Duodenal mucosa (tissue), 2 donors: ENCODE measurements around the gene PLA2G1B.

Source experiments
- H3K27ac ChIP-seq: one replicate; pipeline ENCODE4 v1.7.0; 2013; ENCODE audit warnings: low read depth, low read length
- H3K27me3 ChIP-seq, 2 donors: one replicate each; pipeline ENCODE4 v1.7.0; 2013; ENCODE audit warnings: low read length in 2 of 2, control low read depth in 1 of 2; ENCODE audit not compliant: insufficient read depth in 2 of 2, control insufficient read depth in 1 of 2
- H3K36me3 ChIP-seq, 2 donors: one replicate each; pipeline ENCODE4 v1.7.0; 2013; ENCODE audit warnings: low read length in 2 of 2, control low read depth in 1 of 2; ENCODE audit not compliant: insufficient read depth in 2 of 2, control insufficient read depth in 1 of 2
- H3K4me1 ChIP-seq, 2 donors: one replicate each; pipeline ENCODE4 v1.7.0; 2013; ENCODE audit warnings: low read length in 2 of 2, control low read depth in 1 of 2; ENCODE audit not compliant: insufficient read depth in 2 of 2, control insufficient read depth in 1 of 2
- H3K4me3 ChIP-seq, 2 donors: one replicate each; pipeline ENCODE4 v1.7.0; 2013; ENCODE audit warnings: low read length in 2 of 2, low read depth in 1 of 2
- H3K9ac ChIP-seq, 2 donors: one replicate each; pipeline ENCODE4 v1.7.0; 2013; ENCODE audit warnings: low read length in 2 of 2, low read depth in 1 of 2
- H3K9me3 ChIP-seq, 2 donors: one replicate each; pipeline ENCODE4 v1.7.0; 2013; ENCODE audit warnings: low read length in 2 of 2, control low read depth in 1 of 2; ENCODE audit not compliant: control insufficient read depth in 1 of 2

Gene PLA2G1B

DNA sequence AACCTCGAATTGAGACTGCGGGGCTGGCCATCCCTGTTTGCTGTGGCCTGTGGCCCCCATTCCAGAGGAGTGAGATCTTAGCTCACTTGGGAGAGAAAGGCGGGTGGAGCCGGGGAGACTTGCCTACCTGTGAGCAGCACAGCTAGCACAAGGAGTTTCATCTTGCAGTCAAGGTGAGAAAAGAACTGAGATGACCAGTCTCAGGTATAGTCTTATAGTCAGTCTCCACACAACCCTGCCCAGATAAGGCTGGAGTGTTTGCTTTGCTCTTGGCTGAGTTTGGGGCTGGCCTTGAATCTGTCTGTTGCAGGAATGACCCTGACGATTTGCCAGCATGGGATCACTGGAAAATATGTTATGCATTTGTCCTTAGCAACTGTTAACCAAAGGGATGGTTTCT lies at the start of gene PLA2G1B:
Gene PLA2G1B (minus strand): TSS at position 187 of the 400 bp plus-strand sequence. CDS start 26 bp downstream, at position 161.
- no peaks in the 10 kb centered on the region for H3K9me3 ChIP-seq
- H3K27ac ChIP-seq = no peak within 1 kb of the TSS
- peaks cover 16 to 18% of the 10 kb centered on the region in 2 donors for H3K4me1 ChIP-seq

DNA sequence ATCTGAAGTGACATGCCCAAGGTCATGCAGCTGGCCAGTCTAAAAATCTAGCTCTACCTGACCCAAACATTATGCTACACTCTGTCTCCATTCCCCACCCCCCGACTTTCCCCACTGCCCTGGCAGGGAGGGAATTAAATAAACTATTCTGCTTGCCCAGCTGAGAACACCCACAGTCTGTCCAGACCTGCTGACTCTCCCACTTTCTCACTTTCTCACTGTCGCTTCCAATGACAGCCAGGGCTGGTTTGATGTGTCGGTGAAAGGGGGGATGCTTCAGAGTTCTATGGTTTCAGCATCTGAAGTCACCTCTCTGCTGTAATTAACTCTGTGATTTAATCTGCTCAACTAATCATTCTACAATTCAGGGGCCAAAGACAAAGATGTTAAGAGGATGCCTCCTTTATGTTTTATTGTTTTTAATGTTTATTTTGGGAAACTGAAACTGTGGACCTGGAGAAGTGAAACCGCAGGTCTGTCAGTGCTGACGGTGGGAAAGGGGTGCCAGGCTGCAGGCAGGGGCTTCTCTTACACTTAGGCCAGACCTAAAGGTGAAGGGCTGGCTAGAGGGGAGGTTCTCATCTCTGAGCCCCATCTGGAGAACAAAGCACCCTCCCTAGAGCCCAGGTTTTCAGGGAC lies 49.5 kb upstream of the PLA2G1B start:
- no peak overlapping the region for H3K9ac ChIP-seq
- peaks cover 0 to 2% of the 10 kb centered on the region in 2 donors for H3K27me3 ChIP-seq
- no peak overlapping the region for H3K27ac ChIP-seq

More for the DNA sequence above, at the start of gene PLA2G1B:
- H3K36me3 ChIP-seq = no peaks in the 10 kb centered on the region
- H3K27me3 ChIP-seq = no peaks in the 10 kb centered on the region
- H3K9ac ChIP-seq = no peak within 1 kb of the TSS
- no peak within 1 kb of the TSS for H3K4me3 ChIP-seq

DNA sequence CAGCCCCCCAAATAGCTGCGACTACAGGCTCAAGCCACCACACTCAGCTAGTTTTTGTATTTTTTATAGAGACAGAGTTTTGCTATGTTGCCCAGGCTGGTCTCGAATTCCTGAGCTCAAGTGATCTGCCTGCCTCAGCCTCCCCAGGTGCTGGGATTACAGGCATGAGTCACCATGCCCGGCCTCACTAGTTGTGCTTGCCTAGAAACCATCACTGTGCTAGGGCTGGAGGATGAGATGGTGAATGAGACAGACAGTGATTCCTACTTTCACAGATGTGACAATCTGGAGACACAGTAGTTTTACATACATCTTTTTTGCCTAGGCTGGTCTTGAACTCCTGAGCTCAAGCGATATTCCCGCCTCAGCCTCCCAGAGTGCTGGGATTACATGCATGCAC lies 48.8 kb upstream of the PLA2G1B start:
- H3K27ac ChIP-seq = no peak overlapping the region

More for the DNA sequence above, 49.5 kb upstream of the PLA2G1B start:
- no peak overlapping the region for H3K4me3 ChIP-seq
- H3K4me1 ChIP-seq = peaks cover 4 to 14% of the 10 kb centered on the region in 2 donors
- no peaks in the 10 kb centered on the region for H3K9me3 ChIP-seq
- H3K36me3 ChIP-seq = no peaks in the 10 kb centered on the region

DNA sequence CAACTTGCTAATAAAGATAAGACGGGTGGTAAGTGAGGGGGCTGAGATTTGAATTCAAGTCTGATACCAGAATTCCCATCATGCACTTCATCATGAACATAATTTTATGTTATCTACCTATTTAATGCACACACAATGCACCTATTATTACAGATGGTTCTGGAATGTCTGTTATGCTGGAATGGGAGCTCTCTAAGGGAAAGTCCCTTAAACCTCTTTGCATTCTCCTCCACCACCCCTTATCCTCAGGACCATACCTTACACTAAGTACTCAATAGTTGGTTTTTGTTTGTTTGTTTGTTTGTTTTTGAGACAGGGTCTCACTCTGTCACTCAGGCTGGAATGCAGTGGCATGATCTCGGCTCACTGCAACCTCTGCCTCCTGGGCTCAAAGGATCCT lies 48.4 kb upstream of the PLA2G1B start:
- Histone ChIP-seq H3K9ac (no peak overlapping the region), H3K9me3 (no peaks in the 10 kb centered on the region), H3K4me3 (no peak overlapping the region), H3K27ac (no peak overlapping the region), H3K27me3 (peaks cover 8 to 9% of the 10 kb centered on the region in 2 donors), H3K4me1 (peaks cover 0 to 6% of the 10 kb centered on the region in 2 donors), H3K36me3 (no peaks in the 10 kb centered on the region)

More for the DNA sequence above, 48.8 kb upstream of the PLA2G1B start:
- Histone ChIP-seq H3K9ac (no peak overlapping the region), H3K9me3 (no peaks in the 10 kb centered on the region), H3K4me1 (peaks cover 0 to 8% of the 10 kb centered on the region in 2 donors), H3K4me3 (no peak overlapping the region), H3K36me3 (no peaks in the 10 kb centered on the region), H3K27me3 (peaks cover 5 to 8% of the 10 kb centered on the region in 2 donors)

DNA sequence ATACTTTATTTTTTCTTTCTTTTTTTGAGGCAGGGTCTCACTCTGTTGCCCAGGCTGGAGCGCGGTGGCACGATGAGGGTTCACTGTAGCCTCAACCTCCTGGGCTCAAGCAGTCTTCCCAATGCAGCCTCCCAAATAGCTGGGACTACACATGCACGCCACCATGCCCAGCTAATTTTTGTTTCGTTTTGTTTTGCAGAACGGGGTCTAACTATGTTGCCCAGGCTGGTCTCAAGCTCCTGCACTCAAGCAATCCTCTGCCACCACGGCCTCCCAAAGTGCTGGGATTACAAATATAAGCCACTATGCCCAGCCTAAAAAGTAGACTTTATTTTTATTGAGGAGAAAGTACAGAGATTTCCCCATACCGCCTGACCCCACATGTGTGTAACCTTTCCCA lies 46.1 kb upstream of the PLA2G1B start:
- Histone ChIP-seq H3K4me1 (peaks cover 6% of the 10 kb centered on the region in 2 donors), H3K27me3 (peaks cover 19 to 23% of the 10 kb centered on the region in 2 donors)

DNA sequence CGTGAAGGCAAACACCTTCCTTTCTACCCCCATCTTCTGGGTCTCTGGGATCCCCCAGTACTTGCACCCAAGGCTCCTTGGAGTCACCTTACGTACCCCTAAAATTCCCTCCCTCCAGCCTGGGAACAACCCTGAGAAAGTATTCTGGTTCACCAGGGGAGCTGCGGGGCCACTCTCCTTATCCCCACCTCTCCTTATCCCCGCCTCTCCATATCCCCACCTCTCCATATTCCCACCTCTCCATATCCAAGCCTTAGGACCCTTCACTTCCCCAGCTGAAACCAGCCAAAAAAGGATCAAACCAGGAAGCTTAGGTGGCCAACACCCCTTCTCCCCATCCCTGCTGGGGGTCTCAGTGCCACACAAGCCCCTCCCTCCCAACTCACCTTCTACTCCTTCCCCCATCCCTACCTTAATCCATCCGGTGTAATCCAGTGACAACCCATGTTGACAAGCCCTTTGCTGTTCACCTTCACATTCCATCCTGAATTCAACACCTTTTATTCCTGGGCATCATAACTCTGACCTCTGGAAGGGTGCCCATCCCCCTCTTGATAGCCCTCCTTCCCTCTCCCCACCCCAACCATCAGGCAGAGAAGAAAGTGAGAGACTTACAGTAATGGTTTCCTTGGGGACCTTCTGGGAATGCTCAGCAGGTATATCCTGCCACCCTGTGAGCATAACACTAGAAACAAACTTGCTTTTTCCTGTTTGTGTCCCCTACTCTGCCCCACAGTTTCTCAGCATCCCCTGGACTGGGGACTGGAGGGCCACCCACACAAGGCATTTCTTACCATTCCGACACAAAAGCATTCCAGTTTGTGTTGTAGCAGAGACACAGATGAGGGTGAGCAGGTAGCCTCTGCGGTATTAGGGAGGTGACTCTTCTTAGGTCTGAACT lies 43.0 kb upstream of the PLA2G1B start:
- H3K4me1 ChIP-seq = peaks cover 23 to 25% of the 10 kb centered on the region in 2 donors
- H3K27me3 ChIP-seq = peaks cover 19 to 29% of the 10 kb centered on the region in 2 donors
- no peak overlapping the region for H3K27ac ChIP-seq
- H3K36me3 ChIP-seq = no peaks in the 10 kb centered on the region
- H3K9me3 ChIP-seq = no peaks in the 10 kb centered on the region
- H3K4me3 ChIP-seq = peak overlapping the region in 1 of 2 donors; percentile 50
- H3K9ac ChIP-seq = no peak overlapping the region

More for the DNA sequence above, 46.1 kb upstream of the PLA2G1B start:
- no peak overlapping the region for H3K27ac ChIP-seq
- no peak overlapping the region for H3K4me3 ChIP-seq
- H3K36me3 ChIP-seq = no peaks in the 10 kb centered on the region
- no peak overlapping the region for H3K9ac ChIP-seq
- H3K9me3 ChIP-seq = no peaks in the 10 kb centered on the region

DNA sequence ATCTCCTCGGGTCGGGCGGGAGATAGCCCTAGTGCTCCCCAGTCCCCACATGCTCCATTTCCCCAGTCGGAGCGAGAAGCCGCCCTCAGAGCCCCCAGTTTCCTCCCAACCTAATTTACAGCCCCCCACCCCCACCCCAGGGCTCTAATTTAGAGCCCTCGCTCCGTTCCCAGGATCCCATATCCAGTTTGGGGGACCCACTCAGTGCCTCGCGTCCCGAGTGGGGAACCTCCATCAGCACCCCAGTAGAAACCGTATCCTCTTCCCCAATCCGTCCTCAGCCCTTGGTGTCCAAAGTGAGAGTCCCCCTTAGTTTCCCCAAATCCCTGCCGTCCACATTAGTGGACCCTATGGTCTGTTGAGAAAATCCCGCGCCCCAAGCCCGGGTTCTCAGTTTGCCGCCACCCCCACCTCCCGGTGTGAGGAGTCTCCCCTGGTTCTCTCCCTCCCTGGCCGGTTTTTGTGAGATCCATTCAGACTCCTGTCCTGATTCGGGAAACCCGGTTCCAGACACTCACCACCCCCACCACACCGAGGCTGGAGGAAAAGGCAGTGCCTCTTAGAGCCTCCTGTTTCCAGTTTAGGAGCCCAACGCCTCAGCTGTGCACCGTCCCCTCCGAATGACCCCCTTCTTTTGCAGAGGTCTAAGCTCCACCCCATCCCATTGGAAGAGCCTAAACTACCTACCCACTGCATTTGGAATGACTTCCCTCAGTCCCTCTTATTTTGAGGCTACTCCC lies 42.2 kb upstream of the PLA2G1B start:
- peaks cover 19 to 29% of the 10 kb centered on the region in 2 donors for H3K27me3 ChIP-seq
- H3K27ac ChIP-seq = no peak overlapping the region
- peak overlapping the region; percentile 38 to 57 for H3K9ac ChIP-seq
- H3K4me1 ChIP-seq = peaks cover 29 to 30% of the 10 kb centered on the region in 2 donors
- H3K4me3 ChIP-seq = peak overlapping the region; percentile 50 to 61
- H3K9me3 ChIP-seq = no peaks in the 10 kb centered on the region
- no peaks in the 10 kb centered on the region for H3K36me3 ChIP-seq

DNA sequence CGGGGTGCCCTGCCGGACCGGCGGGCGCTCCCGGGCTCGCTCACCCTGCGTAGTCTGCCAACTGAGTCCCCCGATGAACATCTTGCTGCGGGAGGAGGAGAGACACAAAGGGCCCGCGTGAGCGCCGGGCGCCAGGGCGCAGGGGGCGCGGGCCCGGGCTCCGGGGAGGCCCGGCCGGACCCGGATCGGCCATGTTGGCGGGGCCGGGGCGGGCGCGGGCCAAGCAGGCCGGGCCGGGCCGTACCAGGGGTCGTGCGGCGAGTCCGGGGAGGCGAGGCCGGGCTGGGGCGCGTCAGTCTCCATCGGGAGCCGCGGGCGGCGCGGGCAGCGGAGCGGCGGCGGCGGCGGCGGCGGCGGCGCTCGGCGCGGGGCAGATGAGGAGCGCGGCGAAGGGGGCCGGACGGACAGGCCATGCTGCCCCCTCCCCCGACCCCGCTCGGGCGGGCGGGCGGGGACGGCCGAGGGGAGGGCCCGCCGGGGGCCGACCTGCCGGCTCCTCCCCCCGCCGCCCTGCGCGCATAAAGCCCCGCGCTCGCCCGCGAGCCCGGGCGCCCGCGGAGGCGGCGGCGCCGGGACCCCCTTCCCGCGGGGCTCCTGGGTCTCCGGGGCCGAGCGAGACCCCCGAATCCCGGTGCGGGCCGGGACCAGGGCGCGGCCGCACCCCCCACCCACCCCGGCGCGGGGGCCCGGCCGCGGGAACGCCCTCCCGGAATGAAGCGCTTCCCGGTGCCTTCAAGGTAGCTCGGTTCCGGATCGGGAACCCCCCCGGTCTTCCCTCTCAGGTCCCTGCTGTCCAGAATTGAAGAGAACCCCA lies 41.4 kb upstream of the PLA2G1B start, which contains the start of gene MSI1:
Gene MSI1 (minus strand): TSS at position 376 of the 814 bp plus-strand sequence. CDS start 73 bp downstream, at position 303.
- H3K27ac ChIP-seq = peak within 1 kb of the TSS; percentile 27
- peaks cover 37% of the 10 kb centered on the region in 2 donors for H3K4me1 ChIP-seq
- peaks cover 19 to 29% of the 10 kb centered on the region in 2 donors for H3K27me3 ChIP-seq
- H3K9ac ChIP-seq = peak within 1 kb of the TSS; percentile 57 to 60
- H3K9me3 ChIP-seq = no peaks in the 10 kb centered on the region
- no peaks in the 10 kb centered on the region for H3K36me3 ChIP-seq
- peak within 1 kb of the TSS; percentile 61 to 63 for H3K4me3 ChIP-seq
